H1 (cell line): Measurements from ENCODE around the gene ENDOV. TPM values are rescaled to one million over a fixed set of nuclear protein-coding genes. Genes with fewer than 3 reads are reported as not detected.

Experiments
- CTCF ChIA-PET: fragments of 300-600 bp; sonication (Branson Sonifier 250); formaldehyde crosslinking; loops from one replicate; lab custom pipeline; 2021; ENCODE audit not compliant: partially characterized antibody; lab: Charles Lee
- POLR2A ChIA-PET: fragments of 300-600 bp; sonication (Branson Sonifier 250); formaldehyde crosslinking; loops from one replicate; lab custom pipeline; 2021; ENCODE audit warnings: inconsistent platforms; ENCODE audit not compliant: partially characterized antibody; lab: Charles Lee
- DNase-seq, 2 experiments: peaks; one replicate each; pipeline versions ENCODE4 v3.0.0 to v3.0.0-alpha.2; 2010 to 2022; ENCODE audit warnings: low spot score in 2 of 2, low read depth in 1 of 2, mixed read lengths in 1 of 2
- FAIRE-seq: peaks from 2 replicates; lab custom pipeline; 2011; peaks lifted over from hg19 to GRCh38; lab: Jason Lieb, UNC
- H2AFZ ChIP-seq: 2 replicates; pipeline ENCODE4 v1.8.1; 2012; ENCODE audit warnings: low read length, inconsistent platforms
- H2AK5ac ChIP-seq: 2 replicates; pipeline ENCODE4 v1.6.1; 2013; ENCODE audit warnings: low read depth, low read length
- H2BK120ac ChIP-seq: replicated peaks from 2 replicates; pipeline ENCODE3; 2013; ENCODE audit warnings: low read depth, low read length, inconsistent platforms
- H2BK12ac ChIP-seq: 2 replicates; pipeline ENCODE4 v1.6.1; 2013; ENCODE audit warnings: low read depth, low read length
- H2BK15ac ChIP-seq: 2 replicates; pipeline ENCODE4 v1.6.1; 2013; ENCODE audit warnings: low read length
- H2BK20ac ChIP-seq: 2 replicates; pipeline ENCODE4 v1.6.1; 2013; ENCODE audit warnings: low read length
- H2BK5ac ChIP-seq: 2 replicates; pipeline ENCODE4 v1.6.1; 2013; ENCODE audit warnings: low read depth, low read length
- H3K14ac ChIP-seq: 2 replicates; pipeline ENCODE4 v1.6.1; 2013; ENCODE audit warnings: inconsistent platforms; ENCODE audit not compliant: insufficient read length
- H3K18ac ChIP-seq: 2 replicates; pipeline ENCODE4 v1.6.1; 2013; ENCODE audit warnings: low read length; ENCODE audit errors: extremely low read depth
- H3K23ac ChIP-seq: 2 replicates; pipeline ENCODE4 v1.6.1; 2013; ENCODE audit warnings: inconsistent platforms; ENCODE audit not compliant: insufficient read length
- H3K23me2 ChIP-seq: 2 replicates; pipeline ENCODE4 v1.6.1; 2013; ENCODE audit warnings: low read depth, low read length
- H3K27ac ChIP-seq: 2 replicates; pipeline ENCODE4 v1.6.1; 2011; ENCODE audit warnings: low read depth, low read length, inconsistent platforms
- H3K27me3 ChIP-seq, 4 experiments: replicated peaks in 1 of 4; 1 replicate in 1 of 4; 2 replicates in 3 of 4; pipeline versions ENCODE4 v1.6.1 to v1.8.1; 2011 to 2013; ENCODE audit warnings: low read length in 3 of 4, mild to moderate bottlenecking in 3 of 4, inconsistent platforms in 2 of 4, mixed read lengths in 2 of 4, moderate library complexity in 1 of 4; ENCODE audit not compliant: control insufficient read depth in 3 of 4, insufficient read depth in 3 of 4; ENCODE audit errors: extremely low read depth in 1 of 4
- H3K36me3 ChIP-seq, 4 experiments: 2 replicates each; pipeline versions ENCODE4 v1.6.1 to v1.8.1; 2011 to 2013; ENCODE audit warnings: mild to moderate bottlenecking in 4 of 4, low read length in 3 of 4, moderate library complexity in 2 of 4, control low read depth in 1 of 4, inconsistent platforms in 1 of 4; ENCODE audit not compliant: insufficient read depth in 4 of 4, control insufficient read depth in 2 of 4
- H3K4ac ChIP-seq: replicated peaks from 2 replicates; pipeline ENCODE3; 2013; ENCODE audit warnings: low read length, low read depth, mixed read lengths, inconsistent platforms; ENCODE audit not compliant: insufficient read length
- H3K4me1 ChIP-seq, 4 experiments: replicated peaks in 1 of 4; 1 replicate in 1 of 4; 2 replicates in 3 of 4; pipeline versions ENCODE4 v1.6.1 to v1.8.1; 2011 to 2013; ENCODE audit warnings: low read length in 3 of 4, inconsistent platforms in 2 of 4, mixed read lengths in 1 of 4; ENCODE audit not compliant: insufficient read depth in 4 of 4, control insufficient read depth in 3 of 4
- H3K4me2 ChIP-seq, 2 experiments: 2 replicates each; pipeline versions ENCODE4 v1.6.1 to v1.8.1; 2011 to 2013; ENCODE audit warnings: low read depth in 2 of 2, low read length in 2 of 2, control low read depth in 1 of 2, inconsistent platforms in 1 of 2, mild to moderate bottlenecking in 1 of 2; ENCODE audit not compliant: insufficient read depth in 1 of 2
- H3K4me3 ChIP-seq, 4 experiments: fragments of 200-600, 300-600 bp in 1 of 4; sonication (generic), shearing (Covaris generic), sonication (Bioruptor Twin) in 1 of 4; 2 replicates each; pipeline versions ENCODE4 v1.5.1 to v1.8.1; 2011 to 2016; ENCODE audit warnings: low read length in 4 of 4, low read depth in 3 of 4, control low read depth in 2 of 4, inconsistent platforms in 2 of 4, mild to moderate bottlenecking in 2 of 4, mixed read lengths in 1 of 4, moderate library complexity in 1 of 4; ENCODE audit not compliant: insufficient read depth in 2 of 4; ENCODE audit errors: extremely low read depth in 1 of 4
- H3K56ac ChIP-seq: replicated peaks from 2 replicates; pipeline ENCODE3; 2013; ENCODE audit warnings: low read depth, mild to moderate bottlenecking, mixed read lengths, low read length, inconsistent platforms; ENCODE audit not compliant: insufficient read length
- H3K79me1 ChIP-seq: 2 replicates; pipeline ENCODE4 v1.6.1; 2013; ENCODE audit warnings: low read depth, low read length, control low read depth
- H3K79me2 ChIP-seq, 2 experiments: 2 replicates each; pipeline versions ENCODE4 v1.6.1 to v1.8.1; 2012 to 2013; ENCODE audit warnings: low read length in 2 of 2, mild to moderate bottlenecking in 2 of 2, inconsistent platforms in 1 of 2; ENCODE audit not compliant: insufficient read depth in 2 of 2, control insufficient read depth in 1 of 2
- H3K9ac ChIP-seq, 4 experiments: replicated peaks in 1 of 4; 1 replicate in 1 of 4; 2 replicates in 3 of 4; pipeline versions ENCODE4 v1.6.1 to v1.8.1; 2011 to 2013; ENCODE audit warnings: low read depth in 3 of 4, low read length in 3 of 4, control low read depth in 2 of 4, mild to moderate bottlenecking in 2 of 4, moderate library complexity in 2 of 4, inconsistent platforms in 1 of 4; ENCODE audit errors: extremely low read depth in 1 of 4
- H3K9me3 ChIP-seq, 2 experiments: 2 replicates each; pipeline versions ENCODE4 v1.6.1 to v1.8.1; 2012 to 2013; ENCODE audit warnings: mild to moderate bottlenecking in 2 of 2, moderate library complexity in 2 of 2, control low read depth in 1 of 2, inconsistent platforms in 1 of 2, low read depth in 1 of 2, low read length in 1 of 2, mixed read lengths in 1 of 2; ENCODE audit not compliant: insufficient read depth in 2 of 2
- H4K20me1 ChIP-seq, 2 experiments: replicated peaks in 1 of 2; 2 replicates each; pipeline versions ENCODE3 to v1.8.1; 2011 to 2013; ENCODE audit warnings: inconsistent platforms in 2 of 2, low read length in 2 of 2, mild to moderate bottlenecking in 1 of 2; ENCODE audit not compliant: insufficient read depth in 2 of 2, control insufficient read depth in 1 of 2
- H4K5ac ChIP-seq: 2 replicates; pipeline ENCODE4 v1.6.1; 2013; ENCODE audit warnings: low read length, low read depth, mixed read lengths, inconsistent platforms; ENCODE audit not compliant: insufficient read length
- H4K8ac ChIP-seq: 2 replicates; pipeline ENCODE4 v1.8.0; 2013; ENCODE audit warnings: mild to moderate bottlenecking, moderate library complexity, low read length, inconsistent platforms; ENCODE audit not compliant: insufficient read depth; ENCODE audit errors: extremely low read depth
- H4K91ac ChIP-seq: replicated peaks from 2 replicates; pipeline ENCODE3; 2013; ENCODE audit warnings: low read length, mixed read lengths, inconsistent platforms; ENCODE audit not compliant: insufficient read length
- BCL11A ChIP-seq, 2 experiments: IDR thresholded peaks; one replicate each; pipeline ENCODE4 v1.6.1; 2011; ENCODE audit warnings: low read depth in 2 of 2, low read length in 2 of 2, mild to moderate bottlenecking in 2 of 2
- CBX8 ChIP-seq: fragments of 300-800, 300-1000 bp; sonication (generic); IDR thresholded peaks from 2 replicates; pipeline ENCODE4 v1.7.1; 2016; ENCODE audit warnings: low read depth, low read length, borderline replicate concordance
- JUN ChIP-seq: IDR thresholded peaks from 2 replicates; pipeline ENCODE4 v1.6.1; 2011; ENCODE audit warnings: low read depth, mild to moderate bottlenecking, improper control_type of control experiment, low read length
- MAFK ChIP-seq: IDR thresholded peaks from 2 replicates; pipeline ENCODE4 v1.6.1; 2012; ENCODE audit warnings: low read depth, mild to moderate bottlenecking, improper control_type of control experiment, low read length
- NRF1 ChIP-seq: IDR thresholded peaks from 2 replicates; pipeline ENCODE4 v1.6.1; 2011; ENCODE audit warnings: mild to moderate bottlenecking, low read depth, low read length, improper control_type of control experiment
- SAP30 ChIP-seq: fragments of 300-600 bp; sonication (generic); IDR thresholded peaks from 2 replicates; pipeline ENCODE4 v1.7.1; 2012; ENCODE audit warnings: low read length, moderate library complexity, mild to moderate bottlenecking, inconsistent platforms; ENCODE audit not compliant: insufficient read depth, insufficient replicate concordance
- SIN3A ChIP-seq, 2 experiments: IDR thresholded peaks in 1 of 2; conservative IDR thresholded peaks in 1 of 2; 2 replicates each; pipeline ENCODE4 v1.6.1; 2011 to 2012; ENCODE audit warnings: low read length in 2 of 2, improper control_type of control experiment in 1 of 2, low read depth in 1 of 2, mild to moderate bottlenecking in 1 of 2
- WGBS, 2 experiments: shearing (Covaris generic) in 1 of 2; methylation state at CpG; one replicate each; pipeline versions ENCODE4 v1.1.6 to v1.1.7; 2013 to 2015; ENCODE audit warnings: low lambda C conversion rate in 2 of 2, mixed read lengths in 2 of 2, inconsistent platforms in 1 of 2, low coverage in 1 of 2, missing lambda C conversion rate in 1 of 2; ENCODE audit not compliant: insufficient replicate concordance in 2 of 2, insufficient coverage in 1 of 2, insufficient read length in 1 of 2; ENCODE audit errors: extremely low coverage in 1 of 2, missing lambda C conversion rate in 1 of 2; 5-methylcytosine and 5-hydroxymethylcytosine counted together
- polyA plus RNA-seq, 7 experiments: library from polyadenylated mRNA; depleted of rRNA in 3 of 7; stranded (reverse) in 5 of 7; unstranded in 2 of 7; fragments of >200 nt in 5 of 7; fragments of 200-250 nt in 2 of 7; gene quantifications; 1 replicate in 5 of 7; 2 replicates in 1 of 7; 4 replicates in 1 of 7; pipeline versions ENCODE4 v1.2.1 to v1.2.3, GENCODE V29; 2011 to 2013; ENCODE audit warnings: missing spikeins in 2 of 7, mixed read lengths in 2 of 7
- total RNA-seq: library from RNA; stranded (reverse); fragmentation: NEBNext Ultra II Directional; extraction: Animal tissue kit (Norgen Biotek cat#: 25700); gene quantifications from 2 replicates; pipeline ENCODE4 v1.2.1, GENCODE V29; 2021
- TF ChIP-seq, protein P1 (sequence below): IDR thresholded peaks from 2 replicates; pipeline ENCODE4 v1.6.1; 2012; ENCODE audit warnings: inconsistent platforms

The ENDOV gene
- total and polyA plus RNA-seq, 2 of the 8 experiments (the other 6 are each of a cell fraction or from before 2014, with no cell fraction given): 10.6 to 13.3 TPM

DNA sequence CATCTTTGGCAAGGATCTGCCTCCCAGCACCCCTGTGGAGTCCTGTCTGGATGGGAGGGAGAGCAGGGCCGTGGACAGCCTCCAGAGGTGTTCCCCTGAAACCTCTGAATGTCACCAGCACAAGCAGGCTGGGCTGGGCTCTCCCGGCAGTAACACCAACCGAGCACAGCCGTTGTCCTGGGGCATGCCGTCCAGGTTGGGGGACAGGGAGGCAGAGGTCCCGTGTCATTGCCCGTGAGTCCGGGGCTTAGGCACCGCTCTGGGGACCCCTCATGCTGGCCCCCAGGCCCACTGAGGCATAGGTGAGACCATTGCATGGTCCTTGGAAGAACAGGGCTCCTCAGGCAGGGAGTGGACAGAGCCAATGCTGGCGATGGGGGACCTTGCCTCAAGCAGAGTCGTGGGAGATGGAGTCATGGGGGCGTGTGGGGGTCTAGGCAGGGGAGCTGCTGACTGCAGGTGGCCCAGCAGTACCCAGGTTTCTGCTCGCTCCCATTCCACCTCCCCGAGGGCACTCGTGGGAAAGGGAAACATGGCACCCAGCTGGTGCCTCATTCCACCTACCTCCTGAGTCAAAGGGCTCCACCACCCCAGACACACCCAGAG lies 17.5 kb downstream of the ENDOV start:
- Histone ChIP-seq H3K56ac (no peak overlapping the region), H3K9me3 (no peaks in the 10 kb centered on the region), H3K9ac (no peak overlapping the region), H3K27ac (no peak overlapping the region), H3K23me2 (no peaks in the 10 kb centered on the region), H2BK120ac (no peak overlapping the region), H4K8ac (no peak overlapping the region), H4K91ac (no peak overlapping the region), H2AFZ (no peak overlapping the region), H3K4me2 (no peak overlapping the region), H3K18ac (no peak overlapping the region), H4K5ac (no peak overlapping the region), H3K36me3 (no peaks in the 10 kb centered on the region; a peak in 1 of 8 replicates), H2BK15ac (no peak overlapping the region), H3K4me3 (no peak overlapping the region), H3K79me2 (no peaks in the 10 kb centered on the region), H3K4ac (no peak overlapping the region), H2BK20ac (no peak overlapping the region), H3K23ac (no peak overlapping the region), H2BK5ac (no peak overlapping the region), H2AK5ac (no peak overlapping the region), H4K20me1 (peaks cover 0 to 2% of the 10 kb centered on the region in 2 experiments), H3K4me1 (peaks cover 0 to 5% (median under 1%) of the 10 kb centered on the region in 4 experiments; a peak in 3 of 7 replicates), H3K14ac (no peak overlapping the region), H3K27me3 (peaks cover 0 to 2% (median 0%) of the 10 kb centered on the region in 4 experiments; a peak in 2 of 7 replicates), H2BK12ac (no peak overlapping the region), H3K79me1 (no peaks in the 10 kb centered on the region)
- ChIA-PET CTCF (interaction anchor here (1.5 to 1.6 kb wide), 3 partner anchors 76 to 144 kb away, joined by 3 to 4 read pairs (median 3); no protein-coding TSS in a partner anchor), POLR2A (interaction anchor here (1.2 kb wide), 1 partner anchor 22 kb away, joined by 3 read pairs; no protein-coding TSS in a partner anchor)
- TF ChIP-seq NRF1: no peak
- no peak for TF ChIP-seq JUN
- TF ChIP-seq BCL11A (IDR thresholded peaks at IDR 0.05; ENCODE audit: low read depth in 2 of 2, low read length in 2 of 2): no peak
- TF ChIP-seq CBX8: no peak
- TF ChIP-seq, protein P1, sequence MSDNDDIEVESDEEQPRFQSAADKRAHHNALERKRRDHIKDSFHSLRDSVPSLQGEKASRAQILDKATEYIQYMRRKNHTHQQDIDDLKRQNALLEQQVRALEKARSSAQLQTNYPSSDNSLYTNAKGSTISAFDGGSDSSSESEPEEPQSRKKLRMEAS: no peak
- TF ChIP-seq MAFK: no peak
- TF ChIP-seq SAP30: no peak
- TF ChIP-seq SIN3A (conservative IDR thresholded peaks at IDR 0.05 in 1 of 2, IDR thresholded peaks at IDR 0.05 in 1 of 2; ENCODE audit: low read depth in 1 of 2, low read length in 2 of 2): no peak
- 90% methylated on average over 15 of the region's 15 CpGs; no CpG with 5 or more reads in 1 of the 2 experiments for WGBS, 2 experiments
- DNase-seq: no peak
- no peak for FAIRE-seq
